SU-DHL-6 (cell line): ENCODE data around the gene CSNK1D.

ENCODE experiments used
- H2AFZ ChIP-seq: fragments of 200-600 bp; sonication (generic); 2 replicates; pipeline ENCODE4 v1.6.1; 2014; ENCODE audit warnings: low read depth, mild to moderate bottlenecking, moderate library complexity, mixed read lengths, antibody characterized with exemption, low read length; ENCODE audit not compliant: severe bottlenecking
- H3F3A ChIP-seq: fragments of 200-600 bp; shearing (Covaris generic); 2 replicates; pipeline ENCODE4 v1.6.0; 2016; ENCODE audit warnings: antibody characterized with exemption, mild to moderate bottlenecking; ENCODE audit not compliant: insufficient read depth
- H3K27ac ChIP-seq: fragments of 200-600 bp; sonication (generic); 2 replicates; pipeline ENCODE4 v1.5.1; 2016; ENCODE audit warnings: low read depth, mild to moderate bottlenecking, low read length, moderate library complexity, mixed read lengths
- H3K27me3 ChIP-seq: fragments of 200-600 bp; sonication (generic), shearing (Covaris generic); 2 replicates; pipeline ENCODE4 v1.6.0; 2014; ENCODE audit warnings: mild to moderate bottlenecking, low read length
- H3K36me3 ChIP-seq: fragments of 200-600 bp; sonication (generic); 2 replicates; pipeline ENCODE4 v1.6.1; 2014; ENCODE audit warnings: mild to moderate bottlenecking, low read length, mixed read lengths
- H3K4me2 ChIP-seq: fragments of 300-600, 200-600 bp; shearing (Covaris generic), sonication (generic); 2 replicates; pipeline ENCODE4 v1.6.0; 2014; ENCODE audit warnings: low read length, low read depth, mild to moderate bottlenecking; ENCODE audit not compliant: poor library complexity, severe bottlenecking
- H3K4me3 ChIP-seq: fragments of 200-600 bp; sonication (generic); 2 replicates; pipeline ENCODE4 v1.5.1; 2014; ENCODE audit warnings: antibody characterized with exemption, low read length, mild to moderate bottlenecking, mixed read lengths; ENCODE audit not compliant: insufficient read depth, poor library complexity, severe bottlenecking
- H3K79me2 ChIP-seq: fragments of 200-600 bp; sonication (generic); 2 replicates; pipeline ENCODE4 v1.6.1; 2014; ENCODE audit warnings: mild to moderate bottlenecking, low read length, moderate library complexity; ENCODE audit not compliant: insufficient read depth
- H3K9ac ChIP-seq: fragments of 200-600 bp; sonication (generic); 2 replicates; pipeline ENCODE4 v1.7.0; 2014; ENCODE audit warnings: mild to moderate bottlenecking, low read length
- H3K9me2 ChIP-seq: fragments of 200-600 bp; sonication (generic); replicated peaks from 2 replicates; pipeline ENCODE4 v1.6.1; 2014; ENCODE audit warnings: low read length; ENCODE audit not compliant: insufficient read depth
- H3K9me3 ChIP-seq: fragments of 200-600 bp; sonication (generic); 2 replicates; pipeline ENCODE4 v1.6.1; 2014; ENCODE audit warnings: low read length, mixed read lengths; ENCODE audit not compliant: insufficient read depth
- H4K20me1 ChIP-seq: fragments of 200-600 bp; sonication (generic); 2 replicates; pipeline ENCODE4 v1.6.1; 2014; ENCODE audit warnings: low read depth, mild to moderate bottlenecking, antibody characterized with exemption, low read length, moderate library complexity, mixed read lengths
- CTCF ChIP-seq: fragments of 200-600 bp; sonication (generic); IDR thresholded peaks from one replicate; pipeline ENCODE4 v1.5.1; 2017; ENCODE audit warnings: antibody characterized with exemption, mild to moderate bottlenecking, low read length, moderate library complexity; ENCODE audit not compliant: insufficient read depth, poor library complexity, severe bottlenecking
- EZH2phosphoT487 ChIP-seq: fragments of 200-600 bp; sonication (generic), shearing (Covaris generic); conservative IDR thresholded peaks from 2 replicates; pipeline ENCODE4 v1.6.1; 2018; ENCODE audit warnings: mild to moderate bottlenecking, antibody characterized with exemption, low read length, moderate library complexity, mixed read lengths

Gene CSNK1D

GRCh38 chr17:82267575-82268379 lies 5.7 kb downstream of the CSNK1D start:
- Histone ChIP-seq H3K9ac (no peak overlapping the region), H3K4me3 (no peak overlapping the region), H3K9me2 (no peaks in the 10 kb centered on the region), H3K9me3 (no peaks in the 10 kb centered on the region), H3K79me2 (peaks cover 73% of the 10 kb centered on the region), H3K4me2 (no peak overlapping the region), H3F3A (no peaks in the 10 kb centered on the region), H3K27me3 (no peaks in the 10 kb centered on the region), H4K20me1 (peaks cover 25% of the 10 kb centered on the region), H2AFZ (no peak overlapping the region), H3K27ac (no peak overlapping the region), H3K36me3 (peaks cover 5% of the 10 kb centered on the region; the same call in 1 of the 2 replicates)
- TF ChIP-seq EZH2phosphoT487: no peak
- TF ChIP-seq CTCF: no peak

GRCh38 chr17:82266142-82266541 lies 7.4 kb downstream of the CSNK1D start:
- Histone ChIP-seq H3K9ac (no peak overlapping the region), H3K27ac (no peak overlapping the region), H3F3A (no peaks in the 10 kb centered on the region), H3K4me2 (no peak overlapping the region), H2AFZ (no peak overlapping the region), H4K20me1 (peaks cover 16% of the 10 kb centered on the region; the same call in 1 of the 2 replicates), H3K79me2 (peaks cover 65% of the 10 kb centered on the region), H3K9me2 (no peaks in the 10 kb centered on the region), H3K27me3 (no peaks in the 10 kb centered on the region), H3K9me3 (no peaks in the 10 kb centered on the region), H3K4me3 (no peak overlapping the region), H3K36me3 (peaks cover 10% of the 10 kb centered on the region)
- TF ChIP-seq EZH2phosphoT487 (no peak), CTCF (no peak)

GRCh38 chr17:82263641-82264040 lies 9.9 kb downstream of the CSNK1D start:
- H3K4me3 ChIP-seq: no peak overlapping the region

More at GRCh38 chr17:82263641-82264040, 9.9 kb downstream of the CSNK1D start:
- Histone ChIP-seq H2AFZ (no peak overlapping the region), H3K36me3 (peaks cover 17% of the 10 kb centered on the region), H3K4me2 (no peak overlapping the region), H3K27ac (no peak overlapping the region), H3K79me2 (peaks cover 44% of the 10 kb centered on the region), H3K9me3 (no peaks in the 10 kb centered on the region), H3F3A (no peaks in the 10 kb centered on the region), H3K9me2 (no peaks in the 10 kb centered on the region), H4K20me1 (peaks cover 8% of the 10 kb centered on the region; the same call in 1 of the 2 replicates), H3K27me3 (no peaks in the 10 kb centered on the region), H3K9ac (no peak overlapping the region)
- TF ChIP-seq CTCF (no peak), EZH2phosphoT487 (no peak)
